HEK293 (cell line): ENCODE data around the gene NIT1.

Source experiments
- CTCF ChIA-PET: fragments of 350-600 bp; formaldehyde crosslinking; extraction: SDS; loops from one replicate; lab custom pipeline; 2021; ENCODE audit warnings: antibody characterized with exemption; lab: Yijun Ruan, JAX
- POLR2A ChIA-PET: fragments of 300-600 bp; formaldehyde crosslinking; extraction: SDS; loops from one replicate; lab custom pipeline; 2020; ENCODE audit warnings: antibody characterized with exemption, inconsistent platforms; lab: Yijun Ruan, JAX
- H3K27ac ChIP-seq: fragments of 200-500 bp; sonication (Bioruptor generic); 2 replicates; pipeline ENCODE4 v1.5.1; 2014; ENCODE audit warnings: low read depth, low read length, control low read depth, inconsistent platforms; ENCODE audit errors: extremely low read depth
- H3K36me3 ChIP-seq, 2 experiments: fragments of 200-500 bp in 1 of 2; sonication (Bioruptor generic) in 1 of 2; 1 replicate in 1 of 2; 2 replicates in 1 of 2; pipeline ENCODE4 v1.5.1; 2014 to 2017; ENCODE audit warnings: inconsistent platforms in 2 of 2, low read length in 2 of 2; ENCODE audit not compliant: control insufficient read depth in 2 of 2, insufficient read depth in 1 of 2
- H3K4me1 ChIP-seq: fragments of 200-500 bp; sonication (Bioruptor generic); 2 replicates; pipeline ENCODE4 v1.5.1; 2014; ENCODE audit warnings: mild to moderate bottlenecking, low read length, inconsistent platforms; ENCODE audit not compliant: control insufficient read depth, insufficient read depth
- H3K4me3 ChIP-seq: 2 replicates; pipeline ENCODE4 v1.5.1; 2011; ENCODE audit warnings: low read depth, mild to moderate bottlenecking, control low read depth, low read length, moderate library complexity
- H3K9me3 ChIP-seq: fragments of 200-500 bp; sonication (Bioruptor generic); 2 replicates; pipeline ENCODE4 v1.5.1; 2014; ENCODE audit warnings: low read depth, low read length, inconsistent platforms; ENCODE audit not compliant: control insufficient read depth, insufficient read depth
- GLI2 ChIP-seq: fragments of 450-650 bp; formaldehyde crosslinking; IDR thresholded peaks from 2 replicates; pipeline ENCODE4; 2017; ENCODE audit warnings: missing biosample characterization, missing genetic modification characterization, low read depth, borderline replicate concordance
- KLF7 ChIP-seq: fragments of 450-650 bp; formaldehyde crosslinking; IDR thresholded peaks from 2 replicates; pipeline ENCODE4 v1.5.1; 2016; ENCODE audit warnings: missing biosample characterization, missing genetic modification characterization, borderline replicate concordance
- PRDM1 ChIP-seq: fragments of 450-650 bp; formaldehyde crosslinking; IDR thresholded peaks from 2 replicates; pipeline ENCODE4; 2016; ENCODE audit warnings: missing biosample characterization, missing genetic modification characterization
- ZIC2 ChIP-seq: fragments of 450-650 bp; formaldehyde crosslinking; IDR thresholded peaks from 2 replicates; pipeline ENCODE4 v1.5.1; 2016; ENCODE audit warnings: missing biosample characterization, missing genetic modification characterization
- ZNF121 ChIP-seq: fragments of 450-650 bp; formaldehyde crosslinking; IDR thresholded peaks from 2 replicates; pipeline ENCODE4 v1.5.1; 2016; ENCODE audit warnings: missing biosample characterization, missing genetic modification characterization
- ZNF16 ChIP-seq: fragments of 450-650 bp; formaldehyde crosslinking; IDR thresholded peaks from 2 replicates; pipeline ENCODE4 v1.5.1; 2016; ENCODE audit warnings: low read depth, missing biosample characterization, missing genetic modification characterization
- ZNF174 ChIP-seq: fragments of 450-650 bp; formaldehyde crosslinking; IDR thresholded peaks from 2 replicates; pipeline ENCODE4 v1.5.0; 2017; ENCODE audit warnings: missing biosample characterization, mild to moderate bottlenecking, missing genetic modification characterization
- ZNF239 ChIP-seq: fragments of 450-650 bp; formaldehyde crosslinking; IDR thresholded peaks from 2 replicates; pipeline ENCODE4 v1.5.1; 2016; ENCODE audit warnings: missing biosample characterization, missing genetic modification characterization
- ZNF423 ChIP-seq: fragments of 450-650 bp; formaldehyde crosslinking; IDR thresholded peaks from 2 replicates; pipeline ENCODE4 v1.5.1; 2016; ENCODE audit warnings: missing biosample characterization, missing genetic modification characterization
- ZNF530 ChIP-seq: fragments of 450-650 bp; formaldehyde crosslinking; IDR thresholded peaks from 2 replicates; pipeline ENCODE4 v1.5.1; 2016; ENCODE audit warnings: low read depth, missing biosample characterization, missing genetic modification characterization
- ZNF658 ChIP-seq: fragments of 450-650 bp; formaldehyde crosslinking; IDR thresholded peaks from 2 replicates; pipeline ENCODE4; 2016; ENCODE audit warnings: missing biosample characterization, missing genetic modification characterization
- ZSCAN16 ChIP-seq: fragments of 450-650 bp; formaldehyde crosslinking; IDR thresholded peaks from 2 replicates; pipeline ENCODE4 v1.5.1; 2016; ENCODE audit warnings: missing biosample characterization, missing genetic modification characterization
- TF ChIP-seq, protein P1 (sequence below): sonication (generic); formaldehyde crosslinking; IDR thresholded peaks from 2 replicates; pipeline ENCODE4 v1.8.1; 2022; ENCODE audit warnings: mild to moderate bottlenecking, moderate library complexity, missing genetic modification reagents
- TF ChIP-seq, protein P2 (sequence below): fragments of 450-650 bp; formaldehyde crosslinking; IDR thresholded peaks from 2 replicates; pipeline ENCODE4; 2016; ENCODE audit warnings: missing biosample characterization, missing genetic modification characterization
- TF ChIP-seq, protein P3 (sequence below): fragments of 450-650 bp; formaldehyde crosslinking; IDR thresholded peaks from 2 replicates; pipeline ENCODE4 v1.5.1; 2017; ENCODE audit warnings: missing biosample characterization, missing genetic modification characterization
- TF ChIP-seq, protein P4 (sequence below): fragments of 450-650 bp; formaldehyde crosslinking; IDR thresholded peaks from 2 replicates; pipeline ENCODE4 v1.5.1; 2016; ENCODE audit warnings: missing biosample characterization, missing genetic modification characterization

NIT1 gene

DNA sequence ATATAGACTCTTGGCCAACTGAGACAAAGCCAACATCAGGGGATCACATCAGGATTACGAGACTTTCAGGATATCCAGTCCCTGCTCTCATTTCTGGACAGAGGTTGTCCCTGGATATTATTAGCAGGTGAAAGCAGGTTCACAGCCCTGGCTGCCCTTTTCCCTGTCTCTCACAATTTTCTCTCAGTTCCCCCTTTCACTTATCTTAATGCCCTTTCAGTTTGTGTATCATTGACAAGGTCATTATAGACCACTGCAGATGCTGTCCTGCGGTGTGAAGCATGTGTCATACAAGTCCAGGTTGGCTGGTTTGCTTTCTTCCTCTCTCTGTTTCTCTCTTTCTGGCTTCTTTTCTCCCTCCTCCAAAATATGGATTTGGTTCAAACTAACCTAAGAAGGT, 21.9 kb upstream of the NIT1 start:
- H3K36me3 ChIP-seq: peaks cover 4 to 24% of the 10 kb centered on the region in 2 experiments; a peak in 2 of 3 replicates
- H3K4me3 ChIP-seq: no peak overlapping the region
- 0 out of 2 replicates have a peak, but pooled peaks have one; percentile 27 for TF ChIP-seq PRDM1
- no peak for TF ChIP-seq ZNF174
- TF ChIP-seq KLF7 (tag by site-specific recombination): no peak
- TF ChIP-seq ZSCAN16 (tag by site-specific recombination): no peak
- no peak for TF ChIP-seq ZIC2 (tag by site-specific recombination)
- TF ChIP-seq, all 188 proteins: peak for 1
- H3K4me1 ChIP-seq: no peaks in the 10 kb centered on the region; the same call in 1 of the 2 replicates
- H3K9me3 ChIP-seq: no peaks in the 10 kb centered on the region
- ChIA-PET POLR2A (no interaction called here), CTCF (interaction anchor here (0.6 to 4.5 kb wide), 9 partner anchors 24 to 261 kb away, joined by 3 to 60 read pairs (median 9); partner anchors contain the start of genes ARHGAP30, F11R and USF1)
- H3K27ac ChIP-seq: no peak overlapping the region

DNA sequence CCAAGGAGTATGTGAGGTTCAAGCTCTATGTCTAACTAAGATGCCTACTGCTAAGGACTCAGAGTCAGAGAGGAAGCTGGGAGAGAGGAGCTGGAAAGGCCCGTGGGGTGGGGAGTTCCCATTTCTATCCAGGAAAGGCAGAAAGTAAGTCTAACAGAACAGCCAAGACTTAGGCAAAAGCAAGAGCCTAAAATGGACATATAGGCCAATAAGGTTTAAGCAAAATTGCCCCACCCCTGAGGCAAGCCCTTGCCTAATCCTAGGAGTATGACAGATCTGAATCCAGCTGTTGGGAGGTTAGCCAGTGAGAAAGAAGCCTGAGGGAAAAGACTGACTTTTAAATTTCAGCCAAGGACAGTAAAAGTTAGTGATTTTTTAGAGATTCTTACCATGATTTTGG, 21.4 kb upstream of the NIT1 start:
- ChIA-PET POLR2A (interaction anchor here (1.4 to 2.5 kb wide), 3 partner anchors 51 to 99 kb away, joined by 5 to 10 read pairs (median 6); partner anchors contain the start of genes F11R and USF1), CTCF (interaction anchor here (0.7 to 4.5 kb wide), 14 partner anchors 10 to 368 kb away, joined by 3 to 60 read pairs (median 8); partner anchors contain the start of genes ARHGAP30 and USF1)
- H3K27ac ChIP-seq: no peak overlapping the region
- H3K36me3 ChIP-seq: peaks cover 9 to 28% of the 10 kb centered on the region in 2 experiments; a peak in 2 of 3 replicates
- no peaks in the 10 kb centered on the region for H3K9me3 ChIP-seq
- TF ChIP-seq ZNF423 (no peak), ZNF121 (tag by site-specific recombination) (no peak), GLI2 (no peak), ZNF16 (tag by site-specific recombination) (no peak), ZNF658 (no peak), ZNF530 (tag by site-specific recombination) (no peak), ZNF239 (tag by site-specific recombination) (no peak)
- TF ChIP-seq, protein P1, sequence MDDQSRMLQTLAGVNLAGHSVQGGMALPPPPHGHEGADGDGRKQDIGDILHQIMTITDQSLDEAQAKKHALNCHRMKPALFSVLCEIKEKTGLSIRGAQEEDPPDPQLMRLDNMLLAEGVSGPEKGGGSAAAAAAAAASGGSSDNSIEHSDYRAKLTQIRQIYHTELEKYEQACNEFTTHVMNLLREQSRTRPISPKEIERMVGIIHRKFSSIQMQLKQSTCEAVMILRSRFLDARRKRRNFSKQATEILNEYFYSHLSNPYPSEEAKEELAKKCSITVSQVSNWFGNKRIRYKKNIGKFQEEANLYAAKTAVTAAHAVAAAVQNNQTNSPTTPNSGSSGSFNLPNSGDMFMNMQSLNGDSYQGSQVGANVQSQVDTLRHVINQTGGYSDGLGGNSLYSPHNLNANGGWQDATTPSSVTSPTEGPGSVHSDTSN (CRISPR knock-in tag): no peak
- TF ChIP-seq, protein P2, sequence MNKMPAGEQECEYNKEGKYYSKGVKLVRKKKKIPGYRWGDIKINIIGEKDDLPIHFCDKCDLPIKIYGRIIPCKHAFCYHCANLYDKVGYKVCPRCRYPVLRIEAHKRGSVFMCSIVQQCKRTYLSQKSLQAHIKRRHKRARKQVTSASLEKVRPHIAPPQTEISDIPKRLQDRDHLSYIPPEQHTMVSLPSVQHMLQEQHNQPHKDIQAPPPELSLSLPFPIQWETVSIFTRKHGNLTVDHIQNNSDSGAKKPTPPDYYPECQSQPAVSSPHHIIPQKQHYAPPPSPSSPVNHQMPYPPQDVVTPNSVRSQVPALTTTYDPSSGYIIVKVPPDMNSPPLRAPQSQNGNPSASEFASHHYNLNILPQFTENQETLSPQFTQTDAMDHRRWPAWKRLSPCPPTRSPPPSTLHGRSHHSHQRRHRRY: no peak
- TF ChIP-seq, protein P3, sequence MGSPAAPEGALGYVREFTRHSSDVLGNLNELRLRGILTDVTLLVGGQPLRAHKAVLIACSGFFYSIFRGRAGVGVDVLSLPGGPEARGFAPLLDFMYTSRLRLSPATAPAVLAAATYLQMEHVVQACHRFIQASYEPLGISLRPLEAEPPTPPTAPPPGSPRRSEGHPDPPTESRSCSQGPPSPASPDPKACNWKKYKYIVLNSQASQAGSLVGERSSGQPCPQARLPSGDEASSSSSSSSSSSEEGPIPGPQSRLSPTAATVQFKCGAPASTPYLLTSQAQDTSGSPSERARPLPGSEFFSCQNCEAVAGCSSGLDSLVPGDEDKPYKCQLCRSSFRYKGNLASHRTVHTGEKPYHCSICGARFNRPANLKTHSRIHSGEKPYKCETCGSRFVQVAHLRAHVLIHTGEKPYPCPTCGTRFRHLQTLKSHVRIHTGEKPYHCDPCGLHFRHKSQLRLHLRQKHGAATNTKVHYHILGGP: no peak
- TF ChIP-seq, protein P4, sequence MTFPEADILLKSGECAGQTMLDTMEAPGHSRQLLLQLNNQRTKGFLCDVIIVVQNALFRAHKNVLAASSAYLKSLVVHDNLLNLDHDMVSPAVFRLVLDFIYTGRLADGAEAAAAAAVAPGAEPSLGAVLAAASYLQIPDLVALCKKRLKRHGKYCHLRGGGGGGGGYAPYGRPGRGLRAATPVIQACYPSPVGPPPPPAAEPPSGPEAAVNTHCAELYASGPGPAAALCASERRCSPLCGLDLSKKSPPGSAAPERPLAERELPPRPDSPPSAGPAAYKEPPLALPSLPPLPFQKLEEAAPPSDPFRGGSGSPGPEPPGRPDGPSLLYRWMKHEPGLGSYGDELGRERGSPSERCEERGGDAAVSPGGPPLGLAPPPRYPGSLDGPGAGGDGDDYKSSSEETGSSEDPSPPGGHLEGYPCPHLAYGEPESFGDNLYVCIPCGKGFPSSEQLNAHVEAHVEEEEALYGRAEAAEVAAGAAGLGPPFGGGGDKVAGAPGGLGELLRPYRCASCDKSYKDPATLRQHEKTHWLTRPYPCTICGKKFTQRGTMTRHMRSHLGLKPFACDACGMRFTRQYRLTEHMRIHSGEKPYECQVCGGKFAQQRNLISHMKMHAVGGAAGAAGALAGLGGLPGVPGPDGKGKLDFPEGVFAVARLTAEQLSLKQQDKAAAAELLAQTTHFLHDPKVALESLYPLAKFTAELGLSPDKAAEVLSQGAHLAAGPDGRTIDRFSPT: no peak
- no peak overlapping the region for H3K4me3 ChIP-seq
- no peaks in the 10 kb centered on the region; the same call in 1 of the 2 replicates for H3K4me1 ChIP-seq
